Measurements from ENCODE around the gene FUT9. TPM values are rescaled to one million over a fixed set of nuclear protein-coding genes. Genes with fewer than 3 reads are reported as not detected.

The FUT9 gene
- total RNA-seq, 4 donors from 2014 or later, result 0.07 TPM; not detected in 3

DNA sequence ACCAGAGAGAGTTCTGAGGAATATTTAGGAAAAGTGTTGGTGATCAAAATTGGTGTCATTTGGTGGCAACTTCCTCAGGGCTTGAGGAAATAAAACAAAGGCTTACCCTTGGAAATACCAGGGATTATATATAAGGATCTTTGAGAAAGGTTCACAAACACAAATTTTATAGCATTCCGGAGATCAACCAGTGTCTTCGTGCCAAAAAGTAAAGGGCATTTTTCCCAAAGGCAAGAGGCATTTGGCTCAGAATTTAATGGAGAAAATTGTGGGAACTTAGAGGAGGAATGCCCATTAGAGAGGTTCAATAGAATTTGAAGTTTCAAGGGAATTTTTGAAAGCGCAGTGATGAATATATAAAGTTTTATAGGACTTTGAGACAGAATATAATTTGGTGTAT is 179.5 kb downstream of the FUT9 start:
- intact Hi-C loops (cut with DNase I; ENCODE audit: low total_unique reads), result no loop called here

DNA sequence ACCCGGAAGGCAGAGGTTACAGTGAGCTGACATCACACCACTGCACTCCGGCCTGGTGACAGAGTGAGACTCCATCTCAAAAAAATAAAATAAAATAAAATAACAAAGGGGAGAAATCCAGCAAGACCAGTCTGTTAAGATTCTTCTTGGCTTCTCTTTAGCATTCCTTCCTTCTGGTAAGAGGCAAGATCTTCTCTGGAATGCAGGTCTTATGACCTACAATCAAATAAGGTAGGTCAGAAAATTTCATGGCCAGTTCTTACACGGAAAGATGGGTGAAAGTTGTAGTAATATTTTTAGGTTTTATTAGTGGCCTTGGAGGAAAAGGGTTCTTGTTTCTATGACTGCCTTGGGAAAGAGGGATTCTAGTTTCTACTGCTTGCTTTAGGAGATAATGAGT is 180.9 kb downstream of the FUT9 start:
- H3K27me3 ChIP-seq, result no peaks in the 10 kb centered on the region
- TF ChIP-seq POLR2A (IDR thresholded peaks at IDR 0.05), result no peak
- TF ChIP-seq, protein P1, sequence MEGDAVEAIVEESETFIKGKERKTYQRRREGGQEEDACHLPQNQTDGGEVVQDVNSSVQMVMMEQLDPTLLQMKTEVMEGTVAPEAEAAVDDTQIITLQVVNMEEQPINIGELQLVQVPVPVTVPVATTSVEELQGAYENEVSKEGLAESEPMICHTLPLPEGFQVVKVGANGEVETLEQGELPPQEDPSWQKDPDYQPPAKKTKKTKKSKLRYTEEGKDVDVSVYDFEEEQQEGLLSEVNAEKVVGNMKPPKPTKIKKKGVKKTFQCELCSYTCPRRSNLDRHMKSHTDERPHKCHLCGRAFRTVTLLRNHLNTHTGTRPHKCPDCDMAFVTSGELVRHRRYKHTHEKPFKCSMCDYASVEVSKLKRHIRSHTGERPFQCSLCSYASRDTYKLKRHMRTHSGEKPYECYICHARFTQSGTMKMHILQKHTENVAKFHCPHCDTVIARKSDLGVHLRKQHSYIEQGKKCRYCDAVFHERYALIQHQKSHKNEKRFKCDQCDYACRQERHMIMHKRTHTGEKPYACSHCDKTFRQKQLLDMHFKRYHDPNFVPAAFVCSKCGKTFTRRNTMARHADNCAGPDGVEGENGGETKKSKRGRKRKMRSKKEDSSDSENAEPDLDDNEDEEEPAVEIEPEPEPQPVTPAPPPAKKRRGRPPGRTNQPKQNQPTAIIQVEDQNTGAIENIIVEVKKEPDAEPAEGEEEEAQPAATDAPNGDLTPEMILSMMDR (IDR thresholded peaks at IDR 0.05), result no peak
- no peak overlapping the region for H3K27ac ChIP-seq
- no peak for DNase-seq
- intact Hi-C loops (cut with DNase I; ENCODE audit: low total_unique reads), result no loop called here
- no peak overlapping the region for H3K4me3 ChIP-seq
- no peaks in the 10 kb centered on the region for H3K4me1 ChIP-seq
- no peaks in the 10 kb centered on the region for H3K36me3 ChIP-seq
- no peaks in the 10 kb centered on the region for H3K9me3 ChIP-seq

More for the DNA sequence above, 179.5 kb downstream of the FUT9 start:
- no peaks in the 10 kb centered on the region for H3K36me3 ChIP-seq
- no peaks in the 10 kb centered on the region for H3K4me1 ChIP-seq
- H3K4me3 ChIP-seq, result no peak overlapping the region
- no peak for TF ChIP-seq POLR2A (IDR thresholded peaks at IDR 0.05)
- TF ChIP-seq, protein P1 (IDR thresholded peaks at IDR 0.05), result no peak
- H3K27ac ChIP-seq, result no peak overlapping the region
- DNase-seq, result no peak
- no peaks in the 10 kb centered on the region for H3K9me3 ChIP-seq
- H3K27me3 ChIP-seq, result no peaks in the 10 kb centered on the region

DNA sequence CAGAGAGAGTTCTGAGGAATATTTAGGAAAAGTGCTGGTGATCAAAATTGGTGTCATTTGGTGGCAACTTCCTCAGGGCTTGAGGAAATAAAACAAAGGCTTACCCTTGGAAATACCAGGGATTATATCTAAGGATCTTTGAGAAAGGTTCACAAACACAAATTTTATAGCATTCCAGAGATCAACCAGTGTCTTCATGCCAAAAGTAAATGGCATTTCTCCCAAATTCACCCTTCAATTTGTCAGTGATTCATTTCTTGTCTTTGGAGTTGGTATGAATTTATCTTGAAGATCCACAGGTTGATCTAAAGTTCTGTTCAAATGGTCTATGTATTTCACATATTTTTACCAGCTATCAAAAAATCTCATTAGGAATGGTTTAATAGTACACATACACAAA is 181.5 kb downstream of the FUT9 start:
- intact Hi-C loops (cut with DNase I; ENCODE audit: low total_unique reads), result no loop called here
- no peaks in the 10 kb centered on the region for H3K27me3 ChIP-seq
- no peaks in the 10 kb centered on the region for H3K4me1 ChIP-seq
- TF ChIP-seq, protein P1 (IDR thresholded peaks at IDR 0.05), result no peak
- no peak for TF ChIP-seq POLR2A (IDR thresholded peaks at IDR 0.05)
- H3K27ac ChIP-seq, result no peak overlapping the region
- no peaks in the 10 kb centered on the region for H3K9me3 ChIP-seq
- H3K36me3 ChIP-seq, result no peaks in the 10 kb centered on the region
- no peak overlapping the region for H3K4me3 ChIP-seq
- no peak for DNase-seq

DNA sequence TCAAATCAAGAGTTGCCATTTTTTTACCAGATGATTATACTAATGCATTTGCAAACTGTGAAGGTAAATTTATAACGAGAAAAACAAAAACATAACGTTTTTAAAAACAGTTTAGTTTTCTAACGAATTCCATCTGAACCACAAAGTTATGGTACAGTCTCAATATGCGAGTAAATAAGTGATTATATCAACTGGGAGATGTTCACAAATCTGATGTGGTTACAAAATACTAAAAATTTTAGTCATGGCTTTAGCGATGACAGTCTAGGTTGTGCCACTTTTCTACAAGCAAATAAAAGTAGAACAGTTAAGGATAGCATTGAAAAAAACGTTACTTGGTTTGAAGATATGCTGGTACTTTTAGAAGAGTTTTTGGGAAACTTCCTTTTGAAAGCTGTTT is 186.8 kb downstream of the FUT9 start:
- Histone ChIP-seq H3K36me3 (no peaks in the 10 kb centered on the region), H3K27ac (no peak overlapping the region), H3K27me3 (no peaks in the 10 kb centered on the region), H3K4me3 (no peak overlapping the region), H3K9me3 (no peaks in the 10 kb centered on the region), H3K4me1 (no peaks in the 10 kb centered on the region)
- no peak for TF ChIP-seq POLR2A (IDR thresholded peaks at IDR 0.05)
- TF ChIP-seq, protein P1 (IDR thresholded peaks at IDR 0.05), result no peak
- no peak for DNase-seq
- intact Hi-C loops (cut with DNase I; ENCODE audit: low total_unique reads), result no loop called here

DNA sequence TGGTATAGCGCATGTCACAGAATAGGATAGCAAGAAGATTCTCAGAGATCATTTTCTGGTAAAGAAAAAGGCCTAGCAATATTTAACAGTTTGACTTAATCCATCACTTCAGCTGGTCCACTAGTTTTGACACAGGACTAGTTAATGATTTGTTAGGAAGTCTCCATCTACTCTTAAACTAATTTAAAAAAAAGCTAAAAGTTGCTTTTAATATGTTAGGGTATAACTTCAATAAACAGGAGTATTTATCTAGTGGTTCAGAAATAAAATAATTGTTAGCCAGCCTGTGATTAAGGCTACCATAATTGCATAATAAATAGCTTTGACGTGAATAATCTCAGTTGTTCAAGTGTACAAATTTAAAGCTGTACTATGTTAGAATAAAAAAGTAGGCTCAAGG is 195.6 kb downstream of the FUT9 start:
- Histone ChIP-seq H3K4me1 (no peaks in the 10 kb centered on the region), H3K27ac (no peak overlapping the region), H3K36me3 (no peaks in the 10 kb centered on the region), H3K27me3 (no peaks in the 10 kb centered on the region), H3K9me3 (no peaks in the 10 kb centered on the region), H3K4me3 (no peak overlapping the region)
- DNase-seq, result no peak
- intact Hi-C loops (cut with DNase I; ENCODE audit: low total_unique reads), result no loop called here
- no peak for TF ChIP-seq POLR2A (IDR thresholded peaks at IDR 0.05)
- TF ChIP-seq, protein P1 (IDR thresholded peaks at IDR 0.05), result no peak
